ENCODE measurements around the gene ITIH2.
"Not testable (repeated sequence)": the region's sequence is repeated elsewhere in the genome, so short reads cannot be mapped to it uniquely, and the experiment has no call there.

DNA sequence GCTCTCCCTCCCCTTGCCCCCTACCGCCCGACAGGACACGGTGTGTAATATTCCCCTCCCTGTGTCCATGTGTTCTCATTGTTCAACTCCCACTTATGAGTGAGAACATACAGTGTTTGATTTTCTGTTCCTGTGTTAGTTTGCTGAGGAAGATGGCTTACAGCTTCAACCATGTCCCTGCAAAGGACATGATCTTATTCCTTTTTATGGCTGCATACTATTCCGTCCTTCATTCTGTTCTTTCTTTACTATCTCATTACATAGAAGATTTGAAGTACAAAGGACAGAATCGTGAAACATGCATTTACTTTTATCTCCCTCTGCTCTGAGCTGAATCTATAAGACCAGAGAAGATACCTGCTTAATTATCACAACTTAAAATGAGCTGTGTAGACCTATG lies 8.0 kb downstream of the ITIH2 start:
- TF ChIP-seq, protein P1, sequence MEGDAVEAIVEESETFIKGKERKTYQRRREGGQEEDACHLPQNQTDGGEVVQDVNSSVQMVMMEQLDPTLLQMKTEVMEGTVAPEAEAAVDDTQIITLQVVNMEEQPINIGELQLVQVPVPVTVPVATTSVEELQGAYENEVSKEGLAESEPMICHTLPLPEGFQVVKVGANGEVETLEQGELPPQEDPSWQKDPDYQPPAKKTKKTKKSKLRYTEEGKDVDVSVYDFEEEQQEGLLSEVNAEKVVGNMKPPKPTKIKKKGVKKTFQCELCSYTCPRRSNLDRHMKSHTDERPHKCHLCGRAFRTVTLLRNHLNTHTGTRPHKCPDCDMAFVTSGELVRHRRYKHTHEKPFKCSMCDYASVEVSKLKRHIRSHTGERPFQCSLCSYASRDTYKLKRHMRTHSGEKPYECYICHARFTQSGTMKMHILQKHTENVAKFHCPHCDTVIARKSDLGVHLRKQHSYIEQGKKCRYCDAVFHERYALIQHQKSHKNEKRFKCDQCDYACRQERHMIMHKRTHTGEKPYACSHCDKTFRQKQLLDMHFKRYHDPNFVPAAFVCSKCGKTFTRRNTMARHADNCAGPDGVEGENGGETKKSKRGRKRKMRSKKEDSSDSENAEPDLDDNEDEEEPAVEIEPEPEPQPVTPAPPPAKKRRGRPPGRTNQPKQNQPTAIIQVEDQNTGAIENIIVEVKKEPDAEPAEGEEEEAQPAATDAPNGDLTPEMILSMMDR (IDR thresholded peaks at IDR 0.05; ENCODE audit: low read length) = not testable (repeated sequence)
- not testable (repeated sequence) for TF ChIP-seq EZH2phosphoT487 (IDR thresholded peaks at IDR 0.05; ENCODE audit: low read length); EZH2 (optimal IDR thresholded peaks at IDR 0.05; ENCODE audit: low read depth, low read length)
